Stomach smooth muscle (tissue), 2 donors: ENCODE data around the gene TOGARAM1.

Experiments used
- H3K27ac ChIP-seq: one replicate; pipeline ENCODE4 v1.7.0; 2013; ENCODE audit warnings: mild to moderate bottlenecking, low read length, inconsistent platforms
- H3K27me3 ChIP-seq, 2 donors: one replicate each; pipeline ENCODE4 v1.7.0; 2013; ENCODE audit warnings: low read length in 2 of 2; ENCODE audit not compliant: insufficient read depth in 2 of 2, control insufficient read depth in 1 of 2
- H3K36me3 ChIP-seq, 2 donors: one replicate each; pipeline ENCODE4 v1.7.0; 2013; ENCODE audit warnings: low read length in 2 of 2; ENCODE audit not compliant: control insufficient read depth in 2 of 2, insufficient read depth in 2 of 2
- H3K4me1 ChIP-seq: one replicate; pipeline ENCODE4 v1.7.0; 2013; ENCODE audit warnings: low read length; ENCODE audit not compliant: control insufficient read depth, insufficient read depth
- H3K4me3 ChIP-seq, 2 donors: one replicate each; pipeline ENCODE4 v1.7.0; 2013; ENCODE audit warnings: low read length in 2 of 2
- H3K9ac ChIP-seq, 2 donors: one replicate each; pipeline ENCODE4 v1.7.0; 2013; ENCODE audit warnings: low read length in 2 of 2, mild to moderate bottlenecking in 1 of 2
- H3K9me3 ChIP-seq, 2 donors: one replicate each; pipeline ENCODE4 v1.7.0; 2013; ENCODE audit warnings: low read length in 2 of 2; ENCODE audit not compliant: control insufficient read depth in 2 of 2
- donor health status: healthy.
- donor health status: Pancreatic carcinoma.

TOGARAM1 gene

GRCh38 chr14:45089813-45090212 is 127.8 kb downstream of the TOGARAM1 start:
- no peak overlapping the region for H3K27ac ChIP-seq

GRCh38 chr14:45091710-45092109 is 129.7 kb downstream of the TOGARAM1 start:
- H3K36me3 ChIP-seq = peaks cover 4 to 15% of the 10 kb centered on the region in 2 donors
- H3K9ac ChIP-seq = no peak overlapping the region
- H3K9me3 ChIP-seq = no peaks in the 10 kb centered on the region
- H3K4me1 ChIP-seq = no peaks in the 10 kb centered on the region
- H3K27me3 ChIP-seq = no peaks in the 10 kb centered on the region
- H3K4me3 ChIP-seq = no peak overlapping the region
- H3K27ac ChIP-seq = no peak overlapping the region

More at GRCh38 chr14:45089813-45090212, 127.8 kb downstream of the TOGARAM1 start:
- H3K4me1 ChIP-seq = no peaks in the 10 kb centered on the region
- H3K4me3 ChIP-seq = no peak overlapping the region
- peaks cover 0 to 3% of the 10 kb centered on the region in 2 donors for H3K36me3 ChIP-seq
- no peak overlapping the region for H3K9ac ChIP-seq
- H3K27me3 ChIP-seq = no peaks in the 10 kb centered on the region
- H3K9me3 ChIP-seq = no peaks in the 10 kb centered on the region

GRCh38 chr14:45094275-45094674 is 132.3 kb downstream of the TOGARAM1 start:
- no peaks in the 10 kb centered on the region for H3K9me3 ChIP-seq
- peaks cover 8 to 19% of the 10 kb centered on the region in 2 donors for H3K36me3 ChIP-seq
- no peak overlapping the region for H3K27ac ChIP-seq
- no peak overlapping the region for H3K4me3 ChIP-seq
- no peaks in the 10 kb centered on the region for H3K27me3 ChIP-seq
- no peaks in the 10 kb centered on the region for H3K4me1 ChIP-seq
- no peak overlapping the region for H3K9ac ChIP-seq

GRCh38 chr14:45095143-45095542 is 133.2 kb downstream of the TOGARAM1 start:
- H3K27me3 ChIP-seq = no peaks in the 10 kb centered on the region
- H3K36me3 ChIP-seq = peaks cover 14 to 21% of the 10 kb centered on the region in 2 donors
- H3K4me1 ChIP-seq = no peaks in the 10 kb centered on the region
- no peak overlapping the region for H3K4me3 ChIP-seq
- no peak overlapping the region for H3K27ac ChIP-seq
- H3K9me3 ChIP-seq = no peaks in the 10 kb centered on the region
- H3K9ac ChIP-seq = no peak overlapping the region

GRCh38 chr14:45096218-45096617 is 134.2 kb downstream of the TOGARAM1 start:
- no peak overlapping the region for H3K27ac ChIP-seq
- H3K4me3 ChIP-seq = no peak overlapping the region
- no peaks in the 10 kb centered on the region for H3K4me1 ChIP-seq
- no peaks in the 10 kb centered on the region for H3K9me3 ChIP-seq
- H3K27me3 ChIP-seq = no peaks in the 10 kb centered on the region
- H3K9ac ChIP-seq = no peak overlapping the region
- peaks cover 15 to 23% of the 10 kb centered on the region in 2 donors for H3K36me3 ChIP-seq

GRCh38 chr14:45103806-45104205 is 141.8 kb downstream of the TOGARAM1 start:
- peaks cover 12 to 30% of the 10 kb centered on the region in 2 donors for H3K36me3 ChIP-seq

GRCh38 chr14:45104561-45104960 is 142.6 kb downstream of the TOGARAM1 start:
- H3K4me3 ChIP-seq = no peak overlapping the region
- no peaks in the 10 kb centered on the region for H3K4me1 ChIP-seq
- H3K9me3 ChIP-seq = no peaks in the 10 kb centered on the region
- no peak overlapping the region for H3K27ac ChIP-seq
- H3K27me3 ChIP-seq = no peaks in the 10 kb centered on the region
- no peak overlapping the region for H3K9ac ChIP-seq
- H3K36me3 ChIP-seq = peaks cover 15 to 30% of the 10 kb centered on the region in 2 donors

More at GRCh38 chr14:45103806-45104205, 141.8 kb downstream of the TOGARAM1 start:
- H3K27ac ChIP-seq = no peak overlapping the region
- no peak overlapping the region for H3K4me3 ChIP-seq
- H3K9me3 ChIP-seq = no peaks in the 10 kb centered on the region
- H3K4me1 ChIP-seq = no peaks in the 10 kb centered on the region
- no peak overlapping the region for H3K9ac ChIP-seq
- H3K27me3 ChIP-seq = no peaks in the 10 kb centered on the region

GRCh38 chr14:45112896-45113781 is 151.1 kb downstream of the TOGARAM1 start:
- Histone ChIP-seq H3K4me3 (no peak overlapping the region), H3K9ac (no peak overlapping the region), H3K36me3 (peaks cover 31 to 46% of the 10 kb centered on the region in 2 donors), H3K27me3 (no peaks in the 10 kb centered on the region), H3K27ac (no peak overlapping the region), H3K4me1 (no peaks in the 10 kb centered on the region), H3K9me3 (no peaks in the 10 kb centered on the region)

- Histone ChIP-seq H3K4me1 (no peaks in the 10 kb centered on the region), H3K9me3 (no peaks in the 10 kb centered on the region), H3K9ac (no peak overlapping the region), H3K4me3 (no peak overlapping the region), H3K27me3 (no peaks in the 10 kb centered on the region), H3K36me3 (peaks cover 31 to 50% of the 10 kb centered on the region in 2 donors), H3K27ac (no peak overlapping the region)
These were observed 152.3 kb downstream of the TOGARAM1 start for GRCh38 chr14:45114327-45114726.

GRCh38 chr14:45118594-45118993 is 156.6 kb downstream of the TOGARAM1 start:
- H3K36me3 ChIP-seq = peaks cover 34 to 40% of the 10 kb centered on the region in 2 donors
- no peak overlapping the region for H3K9ac ChIP-seq

GRCh38 chr14:45120096-45120495 is 158.1 kb downstream of the TOGARAM1 start:
- no peaks in the 10 kb centered on the region for H3K9me3 ChIP-seq
- H3K4me1 ChIP-seq = no peaks in the 10 kb centered on the region
- no peaks in the 10 kb centered on the region for H3K27me3 ChIP-seq
- H3K36me3 ChIP-seq = peaks cover 32 to 38% of the 10 kb centered on the region in 2 donors
- H3K9ac ChIP-seq = no peak overlapping the region
- H3K27ac ChIP-seq = no peak overlapping the region
- no peak overlapping the region for H3K4me3 ChIP-seq

More at GRCh38 chr14:45118594-45118993, 156.6 kb downstream of the TOGARAM1 start:
- Histone ChIP-seq H3K9me3 (no peaks in the 10 kb centered on the region), H3K27ac (no peak overlapping the region), H3K4me3 (no peak overlapping the region), H3K4me1 (no peaks in the 10 kb centered on the region), H3K27me3 (no peaks in the 10 kb centered on the region)
